Neural cell (in vitro differentiated cells): ENCODE results near the gene SPACA9. TPM values are rescaled to one million over a fixed set of nuclear protein-coding genes. Genes with fewer than 3 reads are reported as not detected.

Experiments
- H2AFZ ChIP-seq: fragments of 200-600, 300-800 bp; sonication (generic), shearing (Covaris generic); 2 replicates; pipeline ENCODE4 v1.6.0; 2014; ENCODE audit warnings: low read depth, mild to moderate bottlenecking, antibody characterized with exemption, low read length, moderate library complexity
- H3F3A ChIP-seq: fragments of 200-600 bp; shearing (Covaris generic); 2 replicates; pipeline ENCODE4 v1.6.1; 2016; ENCODE audit warnings: mild to moderate bottlenecking, moderate library complexity, mixed read lengths, antibody characterized with exemption, low read length; ENCODE audit not compliant: insufficient read depth, poor library complexity, severe bottlenecking
- H3K27ac ChIP-seq: fragments of 200-600, 300-800 bp; sonication (generic), shearing (Covaris generic); 2 replicates; pipeline ENCODE4 v1.5.1; 2014; ENCODE audit warnings: mild to moderate bottlenecking, low read length, moderate library complexity
- H3K27me3 ChIP-seq: fragments of 300-800, 200-600 bp; sonication (generic), shearing (Covaris generic); 2 replicates; pipeline ENCODE4 v1.6.0; 2014; ENCODE audit warnings: mild to moderate bottlenecking, low read depth, low read length, moderate library complexity; ENCODE audit not compliant: insufficient read depth
- H3K36me3 ChIP-seq: fragments of 300-800, 200-600 bp; sonication (generic), shearing (Covaris generic); 2 replicates; pipeline ENCODE4 v1.5.1; 2014; ENCODE audit warnings: mild to moderate bottlenecking, antibody characterized with exemption, low read length, moderate library complexity; ENCODE audit not compliant: insufficient read depth
- H3K4me2 ChIP-seq: fragments of 300-800, 200-600 bp; sonication (generic), shearing (Covaris generic); 2 replicates; pipeline ENCODE4 v1.6.0; 2014; ENCODE audit warnings: mild to moderate bottlenecking, low read length
- H3K4me3 ChIP-seq: fragments of 300-800, 200-600 bp; sonication (generic), shearing (Covaris generic); 2 replicates; pipeline ENCODE4 v1.5.1; 2014; ENCODE audit warnings: mild to moderate bottlenecking, low read length, moderate library complexity
- H3K79me2 ChIP-seq: fragments of 200-600 bp; shearing (Covaris generic); replicated peaks from 2 replicates; pipeline ENCODE4 v1.6.0; 2014; ENCODE audit warnings: mild to moderate bottlenecking, low read length, moderate library complexity; ENCODE audit not compliant: insufficient read depth
- H3K9ac ChIP-seq: fragments of 300-800, 200-600 bp; sonication (generic), shearing (Covaris generic); 2 replicates; pipeline ENCODE4 v1.6.1; 2016; ENCODE audit warnings: mild to moderate bottlenecking, low read length, mixed read lengths
- H3K9me2 ChIP-seq: fragments of 200-600 bp; shearing (Covaris generic); 2 replicates; pipeline ENCODE4 v1.6.1; 2016; ENCODE audit warnings: mild to moderate bottlenecking, low read length, mixed read lengths; ENCODE audit not compliant: insufficient read depth
- H3K9me3 ChIP-seq: fragments of 200-600, 300-800 bp; sonication (generic), shearing (Covaris generic); 2 replicates; pipeline ENCODE4 v1.6.1; 2016; ENCODE audit warnings: mild to moderate bottlenecking, mixed run types, low read length, moderate library complexity, mixed read lengths
- H4K20me1 ChIP-seq: fragments of 200-600 bp; shearing (Covaris generic); 2 replicates; pipeline ENCODE4 v1.6.1; 2016; ENCODE audit warnings: mild to moderate bottlenecking, mixed run types; ENCODE audit not compliant: insufficient read depth
- EP300 ChIP-seq: fragments of 450-650 bp; conservative IDR thresholded peaks from 2 replicates; pipeline ENCODE4 v1.6.1; 2014; ENCODE audit warnings: antibody characterized with exemption, mild to moderate bottlenecking, moderate library complexity; ENCODE audit not compliant: poor library complexity, severe bottlenecking
- EZH2 ChIP-seq: fragments of 200-600, 300-800 bp; shearing (Covaris generic), sonication (generic); IDR thresholded peaks from 2 replicates; pipeline ENCODE4 v1.6.1; 2014; ENCODE audit warnings: antibody characterized with exemption, low read length, borderline replicate concordance, mild to moderate bottlenecking; ENCODE audit not compliant: insufficient read depth, poor library complexity, severe bottlenecking
- MXI1 ChIP-seq: fragments of 450-650 bp; conservative IDR thresholded peaks from 2 replicates; pipeline ENCODE4 v1.6.1; 2014; ENCODE audit warnings: antibody characterized with exemption, mild to moderate bottlenecking; ENCODE audit not compliant: poor library complexity, severe bottlenecking
- POLR2AphosphoS5 ChIP-seq: IDR thresholded peaks from 2 replicates; pipeline ENCODE4 v1.6.1; 2012
- RAD21 ChIP-seq: fragments of 450-650 bp; conservative IDR thresholded peaks from 2 replicates; pipeline ENCODE4 v1.6.1; 2014; ENCODE audit warnings: antibody characterized with exemption, mild to moderate bottlenecking, moderate library complexity
- SMC3 ChIP-seq: fragments of 450-650 bp; conservative IDR thresholded peaks from 2 replicates; pipeline ENCODE4 v1.6.1; 2014; ENCODE audit warnings: antibody characterized with exemption, mild to moderate bottlenecking, moderate library complexity; ENCODE audit not compliant: poor library complexity
- TAF1 ChIP-seq: IDR thresholded peaks from 2 replicates; pipeline ENCODE4 v1.6.1; 2012; ENCODE audit warnings: low read depth
- polyA plus RNA-seq: library from polyadenylated mRNA; depleted of rRNA; stranded (reverse); fragments of >200 nt; gene quantifications from 2 replicates; pipeline ENCODE4 v1.2.3, GENCODE V29; 2014
- TF ChIP-seq, protein P1 (sequence below): IDR thresholded peaks from 2 replicates; pipeline ENCODE4 v1.6.1; 2012; ENCODE audit warnings: borderline replicate concordance
- TF ChIP-seq, protein P2 (sequence below): fragments of 450-650 bp; IDR thresholded peaks from 2 replicates; pipeline ENCODE4 v1.5.1; 2014; ENCODE audit warnings: antibody characterized with exemption, mild to moderate bottlenecking, moderate library complexity; ENCODE audit not compliant: poor library complexity, severe bottlenecking

SPACA9 gene
- polyA plus RNA-seq, 1 donor from 2014 or later, result 4.6 TPM

GRCh38 chr9:132854832-132855231, 23.9 kb upstream of the SPACA9 start:
- no peak overlapping the region for H3K4me2 ChIP-seq
- no peaks in the 10 kb centered on the region for H3K79me2 ChIP-seq
- H3K9me2 ChIP-seq, result no peaks in the 10 kb centered on the region
- no peaks in the 10 kb centered on the region for H3K36me3 ChIP-seq
- no peaks in the 10 kb centered on the region for H3F3A ChIP-seq
- H3K27me3 ChIP-seq, result no peaks in the 10 kb centered on the region
- no peak overlapping the region for H2AFZ ChIP-seq
- no peaks in the 10 kb centered on the region for H3K9me3 ChIP-seq
- no peak overlapping the region for H3K9ac ChIP-seq
- no peak overlapping the region for H3K27ac ChIP-seq
- H3K4me3 ChIP-seq, result no peak overlapping the region
- TF ChIP-seq EZH2 (no peak), POLR2AphosphoS5 (no peak), RAD21 (no peak), TAF1 (no peak), EP300 (no peak), MXI1 (no peak), SMC3 (no peak)
- TF ChIP-seq, protein P1, sequence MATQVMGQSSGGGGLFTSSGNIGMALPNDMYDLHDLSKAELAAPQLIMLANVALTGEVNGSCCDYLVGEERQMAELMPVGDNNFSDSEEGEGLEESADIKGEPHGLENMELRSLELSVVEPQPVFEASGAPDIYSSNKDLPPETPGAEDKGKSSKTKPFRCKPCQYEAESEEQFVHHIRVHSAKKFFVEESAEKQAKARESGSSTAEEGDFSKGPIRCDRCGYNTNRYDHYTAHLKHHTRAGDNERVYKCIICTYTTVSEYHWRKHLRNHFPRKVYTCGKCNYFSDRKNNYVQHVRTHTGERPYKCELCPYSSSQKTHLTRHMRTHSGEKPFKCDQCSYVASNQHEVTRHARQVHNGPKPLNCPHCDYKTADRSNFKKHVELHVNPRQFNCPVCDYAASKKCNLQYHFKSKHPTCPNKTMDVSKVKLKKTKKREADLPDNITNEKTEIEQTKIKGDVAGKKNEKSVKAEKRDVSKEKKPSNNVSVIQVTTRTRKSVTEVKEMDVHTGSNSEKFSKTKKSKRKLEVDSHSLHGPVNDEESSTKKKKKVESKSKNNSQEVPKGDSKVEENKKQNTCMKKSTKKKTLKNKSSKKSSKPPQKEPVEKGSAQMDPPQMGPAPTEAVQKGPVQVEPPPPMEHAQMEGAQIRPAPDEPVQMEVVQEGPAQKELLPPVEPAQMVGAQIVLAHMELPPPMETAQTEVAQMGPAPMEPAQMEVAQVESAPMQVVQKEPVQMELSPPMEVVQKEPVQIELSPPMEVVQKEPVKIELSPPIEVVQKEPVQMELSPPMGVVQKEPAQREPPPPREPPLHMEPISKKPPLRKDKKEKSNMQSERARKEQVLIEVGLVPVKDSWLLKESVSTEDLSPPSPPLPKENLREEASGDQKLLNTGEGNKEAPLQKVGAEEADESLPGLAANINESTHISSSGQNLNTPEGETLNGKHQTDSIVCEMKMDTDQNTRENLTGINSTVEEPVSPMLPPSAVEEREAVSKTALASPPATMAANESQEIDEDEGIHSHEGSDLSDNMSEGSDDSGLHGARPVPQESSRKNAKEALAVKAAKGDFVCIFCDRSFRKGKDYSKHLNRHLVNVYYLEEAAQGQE, result no peak
- TF ChIP-seq, protein P2, sequence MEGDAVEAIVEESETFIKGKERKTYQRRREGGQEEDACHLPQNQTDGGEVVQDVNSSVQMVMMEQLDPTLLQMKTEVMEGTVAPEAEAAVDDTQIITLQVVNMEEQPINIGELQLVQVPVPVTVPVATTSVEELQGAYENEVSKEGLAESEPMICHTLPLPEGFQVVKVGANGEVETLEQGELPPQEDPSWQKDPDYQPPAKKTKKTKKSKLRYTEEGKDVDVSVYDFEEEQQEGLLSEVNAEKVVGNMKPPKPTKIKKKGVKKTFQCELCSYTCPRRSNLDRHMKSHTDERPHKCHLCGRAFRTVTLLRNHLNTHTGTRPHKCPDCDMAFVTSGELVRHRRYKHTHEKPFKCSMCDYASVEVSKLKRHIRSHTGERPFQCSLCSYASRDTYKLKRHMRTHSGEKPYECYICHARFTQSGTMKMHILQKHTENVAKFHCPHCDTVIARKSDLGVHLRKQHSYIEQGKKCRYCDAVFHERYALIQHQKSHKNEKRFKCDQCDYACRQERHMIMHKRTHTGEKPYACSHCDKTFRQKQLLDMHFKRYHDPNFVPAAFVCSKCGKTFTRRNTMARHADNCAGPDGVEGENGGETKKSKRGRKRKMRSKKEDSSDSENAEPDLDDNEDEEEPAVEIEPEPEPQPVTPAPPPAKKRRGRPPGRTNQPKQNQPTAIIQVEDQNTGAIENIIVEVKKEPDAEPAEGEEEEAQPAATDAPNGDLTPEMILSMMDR, result no peak
- H4K20me1 ChIP-seq, result no peaks in the 10 kb centered on the region

GRCh38 chr9:132855904-132856303, 22.8 kb upstream of the SPACA9 start:
- Histone ChIP-seq H3K4me3 (no peak overlapping the region), H4K20me1 (no peaks in the 10 kb centered on the region), H3K9me2 (no peaks in the 10 kb centered on the region), H3K36me3 (no peaks in the 10 kb centered on the region), H3K27me3 (no peaks in the 10 kb centered on the region), H3K79me2 (no peaks in the 10 kb centered on the region), H3K9me3 (no peaks in the 10 kb centered on the region), H2AFZ (no peak overlapping the region), H3K27ac (no peak overlapping the region), H3F3A (no peaks in the 10 kb centered on the region), H3K4me2 (no peak overlapping the region), H3K9ac (no peak overlapping the region)
- TF ChIP-seq SMC3 (no peak), TAF1 (no peak), MXI1 (no peak), EP300 (no peak), RAD21 (no peak), POLR2AphosphoS5 (no peak)
- TF ChIP-seq, protein P2, result no peak
